Right forelimb (tissue), 1 donor: ENCODE results near the gene ADAMTS2.
A peak's percentile ranks its signal among the peaks of the same experiment; 100 is the strongest.

Experiments
- DNase-seq: peaks from one replicate; pipeline ENCODE4 v3.0.0-alpha.2; 2018

Gene ADAMTS2

GRCh38 chr5:179343719-179344430, 1.4 kb downstream of the ADAMTS2 start:
- peak; percentile 78 for DNase-seq

GRCh38 chr5:179343021-179343718, 2.1 kb downstream of the ADAMTS2 start:
- DNase-seq: no peak

- peak; percentile 61 for DNase-seq
Observed at GRCh38 chr5:179342577-179342976, 2.7 kb downstream of the ADAMTS2 start.

GRCh38 chr5:179340465-179340864, 4.8 kb downstream of the ADAMTS2 start:
- no peak for DNase-seq

- no peak for DNase-seq
Observed at GRCh38 chr5:179339996-179340395, 5.3 kb downstream of the ADAMTS2 start.

- no peak for DNase-seq
Observed at GRCh38 chr5:179339081-179339480, 6.2 kb downstream of the ADAMTS2 start.

- DNase-seq: no peak
Observed at GRCh38 chr5:179337796-179338676, 7.2 kb downstream of the ADAMTS2 start.

DNA sequence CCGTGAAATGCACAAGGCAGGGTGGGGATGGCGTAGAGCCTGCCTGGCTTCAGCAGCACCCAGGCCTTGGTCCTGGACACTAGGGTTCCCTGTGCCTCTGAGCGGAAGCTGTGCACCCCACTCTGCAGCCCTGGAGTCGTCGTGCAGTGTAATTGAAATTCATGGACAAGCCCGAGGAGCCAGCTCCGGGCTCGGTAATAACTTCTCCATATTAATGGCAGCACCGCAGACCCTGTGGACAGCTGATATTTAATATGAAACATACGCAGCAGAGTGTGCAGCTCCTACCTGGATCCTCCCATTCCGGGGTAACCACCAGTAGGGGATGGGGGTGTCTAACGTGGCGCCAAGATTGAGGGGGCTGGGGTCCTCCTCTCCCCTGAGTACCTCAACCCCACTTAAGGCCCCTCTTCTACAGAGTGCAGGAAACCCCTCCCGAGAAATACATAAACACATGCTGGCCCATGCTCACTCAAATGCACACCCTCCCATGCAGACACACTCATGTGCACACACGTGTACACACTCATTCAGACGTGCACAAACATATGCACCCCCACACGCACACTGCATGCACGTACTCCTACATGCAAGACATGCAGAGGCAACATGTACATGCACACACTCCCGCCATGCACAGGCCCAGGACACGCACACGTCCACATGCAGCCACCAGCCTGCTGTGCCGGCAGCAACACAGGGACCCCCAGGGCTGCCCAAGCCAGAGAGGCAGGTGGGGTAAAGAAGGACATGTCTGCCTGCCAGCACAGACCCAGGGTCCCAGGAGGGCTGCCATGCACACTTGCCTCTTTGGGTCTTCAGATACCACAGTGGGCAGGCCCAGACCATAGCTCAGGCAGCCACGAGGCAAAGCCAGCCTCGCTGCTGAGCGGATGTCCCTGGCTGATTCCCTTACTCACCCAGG, 8.1 kb downstream of the ADAMTS2 start:
- DNase-seq: no peak

DNA sequence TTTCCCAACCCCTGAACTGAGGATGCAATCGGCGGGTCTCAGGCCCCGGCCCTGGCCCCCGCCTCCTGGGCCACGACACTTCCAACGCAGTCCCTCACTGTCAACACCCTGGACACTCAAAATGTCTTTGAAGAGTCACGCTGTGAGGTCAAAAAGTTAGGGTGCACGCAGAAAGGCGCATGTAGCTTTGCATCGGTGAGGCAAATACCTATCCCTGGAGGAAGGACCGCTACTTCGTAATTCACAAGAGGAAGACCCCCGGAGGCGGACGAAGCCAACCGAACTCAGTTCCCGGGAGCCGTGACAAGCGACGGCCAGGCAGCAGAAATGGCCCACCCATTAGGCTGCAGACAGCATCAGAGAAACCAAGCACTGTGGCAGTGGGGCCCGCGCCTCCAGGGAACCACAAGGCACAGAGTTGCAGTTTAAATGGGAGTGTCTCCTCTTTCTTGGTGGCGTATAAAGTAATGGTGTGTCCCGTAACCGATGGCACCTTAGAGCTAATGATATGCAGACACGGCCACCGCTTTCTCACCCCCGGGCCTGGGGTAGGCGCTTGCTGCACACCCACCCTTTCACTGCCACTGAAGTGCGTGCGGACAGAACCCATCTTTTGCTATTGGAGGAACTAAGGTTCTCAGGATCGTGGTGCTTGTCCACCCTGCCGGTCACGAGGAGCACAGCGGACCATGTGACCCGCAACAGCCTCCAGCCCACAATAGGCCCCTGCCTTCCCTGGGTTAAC, 9.0 kb downstream of the ADAMTS2 start:
- DNase-seq: no peak

DNA sequence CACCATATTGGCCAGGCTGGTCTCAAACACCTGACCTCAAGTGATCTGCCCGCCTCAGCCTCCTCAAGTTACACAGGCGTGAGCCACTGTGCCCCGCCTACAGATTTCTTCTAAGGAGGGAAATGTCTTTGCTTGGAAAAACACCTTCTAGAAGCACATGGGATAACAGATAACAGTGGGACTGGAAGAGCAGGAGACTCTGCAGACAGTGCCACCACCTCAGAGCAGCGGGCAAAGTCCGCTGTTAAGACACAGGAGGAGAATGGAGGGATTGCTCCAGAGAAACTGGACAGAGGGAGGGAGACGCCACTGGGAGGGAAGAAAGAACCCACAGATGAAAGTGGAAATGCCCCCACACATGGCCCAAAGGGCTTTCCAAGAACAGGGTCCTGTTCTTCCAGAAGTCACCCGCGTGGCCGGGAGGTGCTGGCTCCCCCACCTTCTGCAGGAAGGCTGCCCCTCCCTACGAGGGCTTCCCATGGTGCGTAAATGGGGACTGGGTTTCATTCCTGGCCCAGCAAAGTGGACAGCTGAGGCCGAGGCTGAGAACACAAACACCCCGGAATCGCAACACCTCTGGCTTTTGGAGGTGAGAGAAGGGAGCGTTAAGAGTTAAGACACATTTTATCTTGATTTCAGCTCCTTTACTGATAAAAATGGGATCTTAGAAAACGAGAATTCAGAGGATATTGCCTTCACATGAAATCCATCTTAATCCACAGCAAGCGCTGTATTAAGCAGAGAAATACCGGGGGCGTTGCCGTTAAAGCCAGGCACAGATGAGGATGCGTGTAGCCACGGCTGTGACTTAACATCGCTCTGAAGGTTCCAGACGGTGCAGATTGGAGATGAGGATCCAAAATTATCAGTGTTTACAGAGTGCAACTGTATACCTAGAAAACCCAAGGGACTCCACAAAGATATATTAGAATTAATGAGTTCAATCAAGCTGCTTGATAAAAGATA, 11.2 kb downstream of the ADAMTS2 start:
- DNase-seq: no peak

DNA sequence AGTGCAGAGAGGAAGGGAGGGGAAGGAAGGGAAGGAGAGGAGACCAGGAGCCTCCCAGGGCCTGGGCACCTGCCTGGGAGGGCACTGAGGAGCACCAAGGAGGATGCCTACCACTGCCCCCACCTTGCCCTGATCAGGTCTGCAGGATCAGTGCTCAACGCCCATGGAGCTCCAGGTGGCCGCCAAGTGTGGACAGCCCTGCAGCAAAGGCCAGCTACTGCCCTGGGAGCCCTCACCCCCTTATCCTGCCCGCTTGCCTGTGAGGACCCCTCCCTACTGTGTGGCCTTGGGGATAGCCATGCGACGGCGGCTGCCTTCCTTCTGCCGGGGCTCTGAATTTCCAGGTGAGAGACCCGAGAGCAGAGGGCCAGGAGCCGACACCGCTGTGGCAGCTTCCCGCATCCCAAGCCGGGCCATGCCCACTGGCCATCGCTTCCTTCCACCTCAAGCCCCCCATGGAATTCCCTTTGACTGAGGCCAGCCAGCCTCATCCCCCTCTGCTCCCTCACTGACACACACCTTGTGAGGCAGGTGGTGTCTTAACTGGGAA, 12.4 kb downstream of the ADAMTS2 start:
- DNase-seq: no peak

DNA sequence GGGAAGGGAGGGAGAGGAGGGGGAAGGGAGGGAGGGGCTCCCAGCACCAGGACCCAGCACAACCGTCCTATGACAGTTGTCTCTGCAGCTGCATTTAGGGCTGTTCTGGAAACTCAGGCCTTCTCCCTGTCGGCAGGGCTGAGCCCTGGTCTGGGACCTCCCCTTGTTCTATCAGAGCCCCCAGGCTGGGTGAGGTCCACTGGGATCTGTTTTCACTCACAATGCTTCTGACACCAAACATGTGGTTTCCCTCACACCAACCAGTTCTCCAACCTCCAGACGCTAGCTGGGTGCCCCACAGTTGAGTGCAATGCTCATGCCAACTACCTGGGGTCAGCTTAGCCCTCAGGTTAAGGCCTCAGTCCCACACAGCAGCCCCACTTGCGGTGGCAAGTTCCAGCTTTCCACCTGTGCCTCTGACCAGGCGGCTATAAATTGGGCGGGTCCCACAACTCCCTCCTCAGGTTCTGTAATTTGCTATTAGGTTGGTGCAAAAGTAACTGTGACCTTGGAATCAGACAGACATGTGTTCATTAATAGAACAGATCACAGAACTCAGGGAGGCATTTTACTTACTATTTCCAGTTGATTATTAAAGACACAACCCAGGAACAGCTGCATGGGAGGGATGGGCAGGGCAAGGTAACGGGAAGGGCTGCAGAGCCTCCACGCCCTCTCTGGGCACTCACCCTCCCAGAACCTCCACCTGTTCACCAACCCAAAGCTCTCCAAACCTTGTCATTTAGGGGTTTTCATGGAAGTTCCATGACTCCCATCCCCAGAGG, 13.5 kb downstream of the ADAMTS2 start:
- no peak for DNase-seq

GRCh38 chr5:179330186-179330900, 14.9 kb downstream of the ADAMTS2 start:
- DNase-seq: no peak

DNA sequence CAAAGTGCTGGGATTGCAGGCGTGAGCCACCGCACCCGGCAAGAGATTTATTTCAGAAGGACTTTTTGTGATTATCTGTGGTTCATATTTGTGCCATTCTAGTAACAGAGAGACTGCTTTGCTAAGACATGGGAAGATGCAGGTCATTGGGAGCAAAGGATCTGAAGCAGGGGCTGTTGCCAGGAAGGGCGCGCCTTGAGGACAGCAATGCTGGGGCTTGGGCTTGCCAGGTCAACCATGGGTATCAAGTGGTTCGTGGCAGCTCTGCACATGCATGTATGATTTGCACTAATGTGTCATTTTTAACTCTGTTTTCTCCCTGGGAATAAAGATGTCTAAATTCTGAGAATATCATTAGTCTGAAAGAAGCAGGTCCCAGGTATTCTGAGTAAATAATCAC, 17.0 kb downstream of the ADAMTS2 start:
- no peak for DNase-seq

DNA sequence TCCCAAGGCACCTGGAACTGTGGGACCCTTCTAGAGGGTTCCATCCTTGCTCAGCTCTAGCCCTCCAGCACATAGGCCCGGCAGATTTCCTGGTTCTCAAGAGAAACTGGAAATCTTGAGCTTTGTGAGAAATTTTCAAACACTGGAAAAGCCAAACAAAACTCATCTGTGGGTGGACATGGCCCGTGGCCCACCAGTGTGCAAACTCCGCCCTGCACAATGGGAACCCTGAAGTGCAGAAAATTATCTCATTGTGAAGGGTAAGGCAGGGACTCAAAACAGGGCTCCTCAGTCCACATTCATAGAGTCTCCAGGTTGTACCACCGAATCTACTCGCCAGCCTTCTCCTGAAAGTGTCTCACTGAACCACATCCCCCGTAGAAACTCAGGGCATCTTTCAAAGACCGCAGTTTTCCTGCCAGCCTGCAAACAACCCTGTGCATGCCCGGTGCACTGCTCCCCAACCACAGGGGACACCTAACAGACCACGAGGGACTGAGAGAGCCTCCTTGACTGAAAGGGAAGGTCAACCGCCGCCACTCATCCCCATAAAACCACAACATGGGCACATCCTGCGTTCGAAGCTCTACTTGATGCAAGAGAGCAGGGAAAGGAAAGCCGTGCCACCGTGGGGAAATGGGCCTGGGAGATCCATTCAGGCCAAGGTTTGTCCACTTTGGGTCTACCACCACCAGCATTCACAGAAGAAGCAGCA, 18.1 kb downstream of the ADAMTS2 start:
- DNase-seq: no peak

GRCh38 chr5:179326122-179326927, 18.9 kb downstream of the ADAMTS2 start:
- peak; percentile 91 for DNase-seq
